AG04450 (cell line): ENCODE data around the gene NLN. TPM values are rescaled to one million over a fixed set of nuclear protein-coding genes. Genes with fewer than 3 reads are reported as not detected.
"Not testable (repeated sequence)": the region's sequence is repeated elsewhere in the genome, so short reads cannot be mapped to it uniquely, and the experiment has no call there.

Experiments
- CTCF ChIA-PET: fragments of 300-600, 350-600 bp; formaldehyde crosslinking; extraction: SDS; loops from one replicate; lab custom pipeline; 2022; ENCODE audit warnings: antibody characterized with exemption, inconsistent platforms; lab: Charles Lee
- POLR2A ChIA-PET: fragments of 350-600 bp; formaldehyde crosslinking; extraction: SDS; loops from one replicate; lab custom pipeline; 2021; ENCODE audit warnings: antibody characterized with exemption, inconsistent platforms; lab: Yijun Ruan, JAX
- DNase-seq: peaks from one replicate; pipeline ENCODE4 v3.0.0-alpha.2; 2011; ENCODE audit warnings: low read depth, low spot score
- H3K27ac ChIP-seq: one replicate; pipeline ENCODE4 v1.5.1; 2012; ENCODE audit warnings: low read depth, low read length, control low read depth
- H3K27me3 ChIP-seq: one replicate; pipeline ENCODE4 v1.6.0; 2012; ENCODE audit warnings: low read length; ENCODE audit not compliant: control insufficient read depth, insufficient read depth
- H3K4me3 ChIP-seq: 2 replicates; pipeline ENCODE4 v1.5.1; 2011; ENCODE audit warnings: mild to moderate bottlenecking, low read depth, low read length, control low read depth
- H3K9me3 ChIP-seq: 2 replicates; pipeline ENCODE4 v1.5.1; 2012; ENCODE audit warnings: low read length; ENCODE audit not compliant: control insufficient read depth, insufficient read depth
- CTCF ChIP-seq: IDR thresholded peaks from 2 replicates; pipeline ENCODE4 v1.5.1; 2011; ENCODE audit warnings: low read depth, low read length, control low read depth, inconsistent platforms
- polyA plus RNA-seq: library from polyadenylated mRNA; depleted of rRNA; stranded (reverse); fragments of >200 nt; gene quantifications from 2 replicates; pipeline ENCODE4 v1.2.3, GENCODE V29; 2011

Gene NLN
- polyA plus RNA-seq, 1 experiment: 28.8 TPM

GRCh38 chr5:65730910-65731309 is 8.9 kb downstream of the NLN start:
- Histone ChIP-seq H3K27me3 (no peaks in the 10 kb centered on the region), H3K27ac (no peak overlapping the region), H3K9me3 (no peaks in the 10 kb centered on the region), H3K4me3 (no peak overlapping the region)
- no peak for TF ChIP-seq CTCF
- POLR2A ChIA-PET: no interaction called here
- no peak for DNase-seq
- CTCF ChIA-PET: no interaction called here

- POLR2A ChIA-PET, H3K4me3 ChIP-seq, CTCF ChIA-PET, DNase-seq, H3K9me3 ChIP-seq, H3K27ac ChIP-seq, H3K27me3 ChIP-seq: not testable (repeated sequence)
Observed at GRCh38 chr5:65732046-65732445, 10.0 kb downstream of the NLN start.

GRCh38 chr5:65734196-65734775 is 12.3 kb downstream of the NLN start:
- H3K9me3 ChIP-seq, POLR2A ChIA-PET, DNase-seq, H3K4me3 ChIP-seq, H3K27me3 ChIP-seq, H3K27ac ChIP-seq: not testable (repeated sequence)
- CTCF ChIA-PET: interaction anchor here (0.7 kb wide), 1 partner anchor 1216 kb away, joined by 3 read pairs; no protein-coding TSS in a partner anchor

GRCh38 chr5:65734921-65735320 is 12.9 kb downstream of the NLN start:
- Histone ChIP-seq H3K27ac (no peak overlapping the region), H3K9me3 (no peaks in the 10 kb centered on the region), H3K4me3 (no peak overlapping the region), H3K27me3 (no peaks in the 10 kb centered on the region)
- TF ChIP-seq CTCF: no peak
- DNase-seq: no peak
- POLR2A ChIA-PET: no interaction called here
- CTCF ChIA-PET: no interaction called here

- H3K9me3 ChIP-seq: no peaks in the 10 kb centered on the region
- no peak overlapping the region for H3K4me3 ChIP-seq
- H3K27me3 ChIP-seq: no peaks in the 10 kb centered on the region
- ChIA-PET POLR2A (no interaction called here), CTCF (no interaction called here)
- DNase-seq: no peak
- TF ChIP-seq CTCF: no peak
- H3K27ac ChIP-seq: no peak overlapping the region
Observed at GRCh38 chr5:65736011-65736410, 14.0 kb downstream of the NLN start.

- no peak overlapping the region for H3K27ac ChIP-seq
- ChIA-PET POLR2A (no interaction called here), CTCF (no interaction called here)
- H3K9me3 ChIP-seq: no peaks in the 10 kb centered on the region
- no peak overlapping the region for H3K4me3 ChIP-seq
- no peak for TF ChIP-seq CTCF
- DNase-seq: no peak
- H3K27me3 ChIP-seq: no peaks in the 10 kb centered on the region
Observed at GRCh38 chr5:65737842-65738241, 15.8 kb downstream of the NLN start.
